Endodermal cell (in vitro differentiated cells): ENCODE measurements around the gene SLC6A9. TPM values are rescaled to one million over a fixed set of nuclear protein-coding genes. Genes with fewer than 3 reads are reported as not detected.

ENCODE experiments used
- DNase-seq: peaks from one replicate; pipeline ENCODE4 v3.0.0-alpha.2; 2017
- H3K27ac ChIP-seq: 2 replicates; pipeline ENCODE4 v1.5.1; 2013; ENCODE audit warnings: mild to moderate bottlenecking, low read depth, low read length, moderate library complexity
- H3K27me3 ChIP-seq: 2 replicates; pipeline ENCODE4 v1.6.1; 2013; ENCODE audit warnings: mild to moderate bottlenecking, low read length, moderate library complexity; ENCODE audit not compliant: insufficient read depth, control insufficient read depth, poor library complexity, severe bottlenecking
- H3K36me3 ChIP-seq: 2 replicates; pipeline ENCODE4 v1.7.0; 2013; ENCODE audit warnings: mild to moderate bottlenecking, low read length, moderate library complexity; ENCODE audit not compliant: control insufficient read depth, insufficient read depth
- H3K4me1 ChIP-seq: one replicate; pipeline ENCODE4 v1.7.0; 2013; ENCODE audit warnings: low read length; ENCODE audit not compliant: control insufficient read depth, insufficient read depth
- H3K4me3 ChIP-seq: 2 replicates; pipeline ENCODE4 v1.5.1; 2013; ENCODE audit warnings: mild to moderate bottlenecking, low read length, moderate library complexity
- H3K9ac ChIP-seq: 2 replicates; pipeline ENCODE4 v1.6.1; 2013; ENCODE audit warnings: mild to moderate bottlenecking, low read length, moderate library complexity; ENCODE audit not compliant: poor library complexity, severe bottlenecking; ENCODE audit errors: extremely low read depth
- H3K9me3 ChIP-seq: 2 replicates; pipeline ENCODE4 v1.6.1; 2013; ENCODE audit warnings: mild to moderate bottlenecking, low read length, moderate library complexity; ENCODE audit not compliant: control insufficient read depth
- H3K27ac Mint-ChIP-seq: 2 replicates; pipeline ENCODE4 v1.8.0; 2020; ENCODE audit warnings: mixed read lengths
- H3K27me3 Mint-ChIP-seq: 2 replicates; pipeline ENCODE4 v1.8.0; 2021; ENCODE audit warnings: mild to moderate bottlenecking, mixed read lengths; ENCODE audit not compliant: insufficient read depth
- H3K36me3 Mint-ChIP-seq: 2 replicates; pipeline ENCODE4 v1.8.0; 2020; ENCODE audit warnings: low read depth, mixed read lengths
- H3K4me1 Mint-ChIP-seq: 2 replicates; pipeline ENCODE4 v1.8.0; 2020; ENCODE audit warnings: mixed read lengths
- H3K4me3 Mint-ChIP-seq: 2 replicates; pipeline ENCODE4 v1.8.0; 2020; ENCODE audit warnings: mild to moderate bottlenecking, moderate library complexity, mixed read lengths
- H3K9me3 Mint-ChIP-seq: 2 replicates; pipeline ENCODE4 v1.8.0; 2020; ENCODE audit warnings: mild to moderate bottlenecking, mixed read lengths
- CTCF ChIP-seq: fragments of 200-600 bp; sonication (generic); conservative IDR thresholded peaks from 2 replicates; pipeline ENCODE4 v1.5.0; 2021; ENCODE audit warnings: antibody characterized with exemption, mild to moderate bottlenecking
- WGBS, 2 experiments: methylation state at CpG; one replicate each; pipeline versions ENCODE4 v1.1.5 to v1.1.7; 2013; ENCODE audit warnings: missing lambda C conversion rate in 2 of 2, mixed read lengths in 1 of 2; ENCODE audit not compliant: insufficient coverage in 1 of 2, insufficient read length in 1 of 2; 5-methylcytosine and 5-hydroxymethylcytosine counted together
- total RNA-seq, 2 donors: library from RNA; stranded (reverse); fragmentation: NEBNext Ultra II Directional in 1 of 2; extraction: Animal tissue kit (Norgen Biotek cat#: 25700) in 1 of 2; gene quantifications; 2 replicates in 1 of 2; 3 replicates in 1 of 2; pipeline ENCODE4 v1.2.1, GENCODE V29; 2021

Gene SLC6A9
- total RNA-seq, 2 donors from 2014 or later = 5.7 to 11.4 TPM

- Mint-ChIP-seq H3K27ac (no peak overlapping the region), H3K4me3 (no peak overlapping the region), H3K36me3 (peaks cover 1% of the 10 kb centered on the region), H3K27me3 (peaks cover 21% of the 10 kb centered on the region), H3K9me3 (peaks cover 2% of the 10 kb centered on the region), H3K4me1 (peaks cover 1% of the 10 kb centered on the region)
- Histone ChIP-seq H3K9me3 (no peaks in the 10 kb centered on the region), H3K27ac (no peak overlapping the region), H3K36me3 (no peaks in the 10 kb centered on the region), H3K4me1 (no peaks in the 10 kb centered on the region), H3K4me3 (no peak overlapping the region), H3K9ac (no peak overlapping the region), H3K27me3 (peaks cover 32% of the 10 kb centered on the region)
- 66 to 86% methylated on average over 2 of the region's 2 CpGs for WGBS, 2 experiments
- TF ChIP-seq CTCF = no peak
- no peak for DNase-seq
Measured at GRCh38 chr1:44073528-44073927, 42.3 kb upstream of the SLC6A9 start.

DNA sequence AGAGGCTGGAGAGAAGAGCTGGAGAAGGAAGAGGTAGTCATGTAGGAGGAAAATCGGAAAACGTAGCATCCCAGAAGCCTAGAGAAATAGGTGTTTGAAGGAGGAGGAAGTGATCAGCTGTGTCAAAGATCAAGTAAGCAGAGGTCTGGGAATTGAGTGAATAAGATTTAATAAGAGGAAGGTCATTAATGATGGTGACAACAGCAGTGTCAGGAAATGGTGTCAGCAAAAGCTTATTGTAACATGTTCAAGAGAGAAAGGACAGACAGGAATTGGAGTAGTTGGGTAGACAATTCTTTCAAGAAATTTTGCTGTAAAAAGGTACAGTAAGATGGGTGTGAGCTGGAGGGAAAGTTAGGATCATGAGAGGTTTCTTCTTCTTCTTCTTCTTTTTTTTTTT is 41.6 kb upstream of the SLC6A9 start:
- Histone ChIP-seq H3K27ac (no peak overlapping the region), H3K36me3 (no peaks in the 10 kb centered on the region), H3K9ac (no peak overlapping the region), H3K9me3 (no peaks in the 10 kb centered on the region), H3K27me3 (peaks cover 27% of the 10 kb centered on the region), H3K4me3 (no peak overlapping the region), H3K4me1 (no peaks in the 10 kb centered on the region)
- Mint-ChIP-seq H3K9me3 (peaks cover 2% of the 10 kb centered on the region), H3K27ac (no peak overlapping the region), H3K4me3 (no peak overlapping the region), H3K4me1 (peaks cover 1% of the 10 kb centered on the region), H3K27me3 (peaks cover 20% of the 10 kb centered on the region), H3K36me3 (peaks cover 1% of the 10 kb centered on the region)
- DNase-seq = no peak
- 73 to 91% methylated on average over 2 of the region's 2 CpGs for WGBS, 2 experiments
- TF ChIP-seq CTCF = no peak

DNA sequence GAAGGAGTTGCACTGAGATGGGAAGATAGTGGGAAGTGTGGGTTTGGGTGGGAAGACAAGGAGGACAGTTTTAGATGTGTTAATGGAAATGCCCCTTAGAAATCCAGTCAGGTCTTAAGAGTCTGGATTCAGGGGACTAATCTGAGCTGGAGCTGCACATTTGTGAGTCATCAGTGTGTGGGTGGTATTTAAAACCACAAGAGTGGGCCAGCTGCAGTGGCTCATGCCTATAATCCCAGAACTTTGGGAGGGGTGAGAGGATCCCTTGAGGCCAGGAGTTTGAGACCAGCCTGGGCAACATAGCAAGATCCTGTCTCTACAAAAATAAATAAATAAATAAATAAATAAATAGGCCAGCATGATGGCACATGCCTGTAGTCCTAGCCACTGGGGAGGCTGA is 40.9 kb upstream of the SLC6A9 start:
- Mint-ChIP-seq H3K27ac (no peak overlapping the region), H3K4me1 (peaks cover 1% of the 10 kb centered on the region), H3K9me3 (peaks cover 2% of the 10 kb centered on the region), H3K36me3 (peaks cover 1% of the 10 kb centered on the region), H3K4me3 (no peak overlapping the region), H3K27me3 (peaks cover 23% of the 10 kb centered on the region)
- no peak overlapping the region for H3K9ac ChIP-seq
- no peak for DNase-seq
- H3K36me3 ChIP-seq = no peaks in the 10 kb centered on the region
- no peak overlapping the region for H3K27ac ChIP-seq
- no peak for TF ChIP-seq CTCF
- H3K4me1 ChIP-seq = no peaks in the 10 kb centered on the region
- peaks cover 24% of the 10 kb centered on the region for H3K27me3 ChIP-seq
- H3K4me3 ChIP-seq = no peak overlapping the region
- no peaks in the 10 kb centered on the region for H3K9me3 ChIP-seq
